Naive thymus-derived CD4-positive, alpha-beta T cell (primary cell): ENCODE data around the gene ZNF182. TPM values are rescaled to one million over a fixed set of nuclear protein-coding genes. Genes with fewer than 3 reads are reported as not detected.
A peak's percentile ranks its signal among the peaks of the same experiment; 100 is the strongest.
"Not testable (repeated sequence)": the region's sequence is repeated elsewhere in the genome, so short reads cannot be mapped to it uniquely, and the experiment has no call there.

Experiments
- ATAC-seq: fragments of 150-1000 bp; cut with Tn5 transposase; 2 replicates; pipeline ENCODE4 v1.10.0; 2021; ENCODE audit warnings: mild to moderate bottlenecking, moderate library complexity
- CTCF ChIA-PET: fragments of 350-600 bp; sonication (Branson Sonifier 250); formaldehyde crosslinking; loops from one replicate; lab custom pipeline; 2021; ENCODE audit warnings: antibody characterized with exemption; lab: Charles Lee
- POLR2A ChIA-PET: fragments of 350-600 bp; sonication (Branson Sonifier 250); formaldehyde crosslinking; loops from one replicate; lab custom pipeline; 2021; ENCODE audit warnings: antibody characterized with exemption, inconsistent platforms; lab: Charles Lee
- DNase-seq, 9 donors: peaks; one replicate each; pipeline versions ENCODE4 v3.0.0 to v3.0.0-alpha.2; 2020 to 2022; ENCODE audit warnings: mixed read lengths in 1 of 9
- H3K27ac ChIP-seq: one replicate; pipeline ENCODE4 v1.7.0; 2013; ENCODE audit warnings: mild to moderate bottlenecking, low read depth, low read length, moderate library complexity
- H3K27me3 ChIP-seq, 2 donors: one replicate each; pipeline ENCODE4 v1.7.0; 2013; ENCODE audit warnings: low read length in 2 of 2, mild to moderate bottlenecking in 2 of 2, moderate library complexity in 2 of 2; ENCODE audit not compliant: control insufficient read depth in 2 of 2, insufficient read depth in 2 of 2
- H3K36me3 ChIP-seq, 3 experiments: 1 replicate in 2 of 3; 2 replicates in 1 of 3; pipeline ENCODE4 v1.7.0; 2013; ENCODE audit warnings: low read length in 3 of 3, mild to moderate bottlenecking in 3 of 3, moderate library complexity in 1 of 3; ENCODE audit not compliant: insufficient read depth in 3 of 3, control insufficient read depth in 2 of 3
- H3K4me1 ChIP-seq, 2 donors: one replicate each; pipeline ENCODE4 v1.7.0; 2013; ENCODE audit warnings: low read length in 2 of 2, mild to moderate bottlenecking in 2 of 2, moderate library complexity in 1 of 2; ENCODE audit not compliant: control insufficient read depth in 2 of 2, insufficient read depth in 2 of 2
- H3K4me3 ChIP-seq: 2 replicates; pipeline ENCODE4 v1.7.0; 2013; ENCODE audit warnings: mild to moderate bottlenecking, low read length
- H3K9me3 ChIP-seq, 3 experiments: 1 replicate in 2 of 3; 2 replicates in 1 of 3; pipeline ENCODE4 v1.7.0; 2013; ENCODE audit warnings: low read length in 3 of 3; ENCODE audit not compliant: control insufficient read depth in 2 of 3
- H3K27ac Mint-ChIP-seq, 9 donors: one replicate each; pipeline ENCODE4 v1.8.0; 2020 to 2022; ENCODE audit warnings: mixed read lengths in 9 of 9, mild to moderate bottlenecking in 8 of 9, moderate library complexity in 5 of 9, inconsistent platforms in 2 of 9
- H3K27me3 Mint-ChIP-seq, 5 donors: one replicate each; pipeline ENCODE4 v1.8.0; 2021 to 2022; ENCODE audit warnings: mixed read lengths in 5 of 5, mild to moderate bottlenecking in 1 of 5
- H3K36me3 Mint-ChIP-seq, 5 donors: one replicate each; pipeline ENCODE4 v1.8.0; 2020 to 2022; ENCODE audit warnings: mixed read lengths in 5 of 5, mild to moderate bottlenecking in 3 of 5, inconsistent platforms in 1 of 5
- H3K4me1 Mint-ChIP-seq, 7 donors: one replicate each; pipeline ENCODE4 v1.8.0; 2020 to 2022; ENCODE audit warnings: mixed read lengths in 7 of 7, mild to moderate bottlenecking in 3 of 7, inconsistent platforms in 1 of 7
- H3K4me3 Mint-ChIP-seq, 10 donors: one replicate each; pipeline ENCODE4 v1.8.0; 2020 to 2022; ENCODE audit warnings: mild to moderate bottlenecking in 10 of 10, mixed read lengths in 10 of 10, moderate library complexity in 6 of 10, inconsistent platforms in 2 of 10
- H3K9me3 Mint-ChIP-seq, 11 donors: one replicate each; pipeline ENCODE4 v1.8.0; 2020 to 2022; ENCODE audit warnings: mixed read lengths in 11 of 11, mild to moderate bottlenecking in 4 of 11, inconsistent platforms in 1 of 11, moderate library complexity in 1 of 11
- intact Hi-C, 2 donors: fragments of 100-400 bp; cut with micrococcal nuclease; formaldehyde crosslinking; loops; one replicate each; pipeline ENCODE4 v1.15.1; 2023
- polyA plus RNA-seq, 2 donors: library from polyadenylated mRNA; unstranded; fragments of 300-500 nt; fragmentation: Illumina TruSeq; gene quantifications; one replicate each; pipeline ENCODE4 v1.2.3, GENCODE V29; 2021
- total RNA-seq, 6 experiments: library from RNA in 5 of 6; stranded (reverse) in 5 of 6; gene quantifications; 1 replicate in 5 of 6; 2 replicates in 1 of 6; pipeline ENCODE4 v1.2.3 and lab custom pipeline; 2021 to 2026

The ZNF182 gene
- total and polyA plus RNA-seq, 7 experiments from 2014 or later = 4.6 to 16.7 (median 9.0) TPM

DNA sequence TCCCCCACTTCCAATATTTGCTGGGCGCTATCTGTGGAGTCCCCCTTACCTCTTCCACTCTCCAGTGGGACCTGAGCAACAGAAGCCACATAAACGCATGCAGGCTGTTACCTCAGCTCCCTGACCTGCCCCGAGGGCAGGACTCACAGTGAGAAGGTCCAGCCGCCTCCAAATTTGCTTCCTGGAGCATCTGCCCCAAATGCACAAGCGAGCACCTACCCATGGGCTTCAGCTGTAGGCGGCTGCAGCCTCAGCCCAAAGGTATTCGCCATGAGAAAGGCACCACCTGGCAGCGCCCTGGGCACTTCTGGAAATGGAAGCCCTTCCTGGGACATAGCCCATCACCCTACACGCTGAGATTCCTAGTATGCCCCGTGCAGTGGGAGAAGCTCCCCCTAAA is 26.4 kb upstream of the ZNF182 start:
- no peak overlapping the region for H3K27ac ChIP-seq
- CTCF ChIA-PET = no interaction called here
- H3K36me3 ChIP-seq = no peaks in the 10 kb centered on the region
- Mint-ChIP-seq H3K36me3 (peaks cover 0 to 8% (median 5%) of the 10 kb centered on the region in 5 donors), H3K4me3 (no peak overlapping the region), H3K27ac (no peak overlapping the region), H3K27me3 (no peaks in the 10 kb centered on the region), H3K9me3 (no peaks in the 10 kb centered on the region), H3K4me1 (peaks cover 4 to 12% (median 6%) of the 10 kb centered on the region in 7 donors)
- no peaks in the 10 kb centered on the region for H3K4me1 ChIP-seq
- no peak overlapping the region for H3K4me3 ChIP-seq
- intact Hi-C loops = no loop called here
- POLR2A ChIA-PET = no interaction called here
- H3K27me3 ChIP-seq = no peaks in the 10 kb centered on the region
- no peak for DNase-seq
- no peaks in the 10 kb centered on the region for H3K9me3 ChIP-seq
- no peak for ATAC-seq

GRCh38 chrX:48028091-48028490 is 24.3 kb upstream of the ZNF182 start:
- Mint-ChIP-seq H3K4me1 (peaks cover 4 to 12% (median 6%) of the 10 kb centered on the region in 7 donors), H3K27ac (no peak overlapping the region), H3K36me3 (peaks cover 0 to 7% (median 4%) of the 10 kb centered on the region in 5 donors), H3K4me3 (no peak overlapping the region), H3K9me3 (no peaks in the 10 kb centered on the region), H3K27me3 (no peaks in the 10 kb centered on the region)
- H3K36me3 ChIP-seq = no peaks in the 10 kb centered on the region
- H3K4me3 ChIP-seq = no peak overlapping the region
- intact Hi-C loops = loop anchor here (5.0 to 10.0 kb wide), 3 partner anchors 466 to 883 kb away; partner anchors contain the start of genes ARAF (in 1 of the 2), NDUFB11 (in 1 of the 2), RBM10 (in 1 of the 2) and UBA1 (in 1 of the 2)
- H3K4me1 ChIP-seq = no peaks in the 10 kb centered on the region
- no peak for ATAC-seq
- H3K27me3 ChIP-seq = no peaks in the 10 kb centered on the region
- no peak overlapping the region for H3K27ac ChIP-seq
- CTCF ChIA-PET = interaction anchor here (1.3 to 2.6 kb wide), 2 partner anchors 174 to 192 kb away, joined by 3 to 9 read pairs; no protein-coding TSS in a partner anchor
- no peaks in the 10 kb centered on the region for H3K9me3 ChIP-seq
- no peak for DNase-seq
- POLR2A ChIA-PET = no interaction called here

- H3K4me3 ChIP-seq, H3K27me3 ChIP-seq, H3K27me3 Mint-ChIP-seq, H3K27ac ChIP-seq, POLR2A ChIA-PET, H3K9me3 Mint-ChIP-seq, DNase-seq, H3K4me1 ChIP-seq, H3K36me3 Mint-ChIP-seq, H3K36me3 ChIP-seq, H3K27ac Mint-ChIP-seq, H3K4me3 Mint-ChIP-seq, H3K9me3 ChIP-seq, ATAC-seq: not testable (repeated sequence)
- H3K4me1 Mint-ChIP-seq = peaks cover 4 to 12% (median 6%) of the 10 kb centered on the region in 7 donors
- intact Hi-C loops = loop anchor here (2.0 to 10.0 kb wide), 5 partner anchors 369 to 883 kb away; partner anchors contain the start of genes ARAF (in 1 of the 2), ELK1 (in 1 of the 2), NDUFB11 (in 1 of the 2) and RBM10 (in 1 of the 2)
- CTCF ChIA-PET = interaction anchor here (0.6 to 2.6 kb wide), 10 partner anchors 69 to 1031 kb away, joined by 3 to 10 read pairs (median 4); partner anchors contain the start of gene CCDC120
Observed at GRCh38 chrX:48027545-48027944, 23.8 kb upstream of the ZNF182 start.

- Mint-ChIP-seq H3K4me1 (peaks cover 6 to 26% (median 11%) of the 10 kb centered on the region in 7 donors), H3K27ac (peak overlapping the region in 2 of 9 donors; percentile 23 to 63), H3K9me3 (peaks cover 0 to 6% (median 0%) of the 10 kb centered on the region in 11 donors), H3K4me3 (no peak overlapping the region), H3K36me3 (no peaks in the 10 kb centered on the region), H3K27me3 (peaks cover 0 to 6% (median 0%) of the 10 kb centered on the region in 5 donors)
- POLR2A ChIA-PET = no interaction called here
- DNase-seq (peak in 8 of 9 donors; percentile 17 to 58 (median 41)), ATAC-seq (peak; percentile 34)
- CTCF ChIA-PET = interaction anchor here (2.0 kb wide), 1 partner anchor 194 kb away, joined by 10 read pairs; no protein-coding TSS in a partner anchor
- H3K9me3 ChIP-seq = no peaks in the 10 kb centered on the region
- H3K4me1 ChIP-seq = no peaks in the 10 kb centered on the region
- H3K36me3 ChIP-seq = no peaks in the 10 kb centered on the region
- no peak overlapping the region for H3K27ac ChIP-seq
- no peak overlapping the region for H3K4me3 ChIP-seq
- no peaks in the 10 kb centered on the region for H3K27me3 ChIP-seq
- intact Hi-C loops = loop anchor here (2.0 to 10.0 kb wide), 4 partner anchors 35 to 881 kb away; partner anchors contain the start of genes ARAF (in 1 of the 2), NDUFB11 (in 1 of the 2), RBM10 (in 1 of the 2) and UBA1 (in 1 of the 2)
Observed at GRCh38 chrX:48025561-48025960, 21.8 kb upstream of the ZNF182 start.

GRCh38 chrX:48022738-48023137 is 18.9 kb upstream of the ZNF182 start:
- Histone ChIP-seq H3K9me3 (no peaks in the 10 kb centered on the region), H3K4me1 (no peaks in the 10 kb centered on the region), H3K4me3 (no peak overlapping the region), H3K27ac (no peak overlapping the region), H3K36me3 (no peaks in the 10 kb centered on the region), H3K27me3 (no peaks in the 10 kb centered on the region)
- Mint-ChIP-seq H3K9me3 (peaks cover 0 to 6% (median 0%) of the 10 kb centered on the region in 11 donors), H3K27me3 (peaks cover 0 to 6% (median 0%) of the 10 kb centered on the region in 5 donors), H3K27ac (peak overlapping the region in 2 of 9 donors; percentile 2 to 18), H3K4me1 (peaks cover 6 to 35% (median 12%) of the 10 kb centered on the region in 7 donors), H3K4me3 (peak overlapping the region in 6 of 10 donors; percentile 18 to 69 (median 51)), H3K36me3 (no peaks in the 10 kb centered on the region)
- ATAC-seq (no peak), DNase-seq (no peak)
- ChIA-PET POLR2A (no interaction called here), CTCF (no interaction called here)
- intact Hi-C loops = loop anchor here (5.0 to 10.0 kb wide), 2 partner anchors 878 to 880 kb away; partner anchors contain the start of genes NDUFB11 (in 2 of the 2) and RBM10 (in 1 of the 2)

- Histone ChIP-seq H3K4me1 (no peaks in the 10 kb centered on the region), H3K4me3 (no peak overlapping the region), H3K9me3 (no peaks in the 10 kb centered on the region), H3K36me3 (no peaks in the 10 kb centered on the region), H3K27ac (no peak overlapping the region), H3K27me3 (no peaks in the 10 kb centered on the region)
- peak overlapping the region in 6 of 10 donors; percentile 56 to 97 (median 94) for H3K4me3 Mint-ChIP-seq
- CTCF ChIA-PET = no interaction called here
- DNase-seq (no peak), ATAC-seq (no peak)
- peaks cover 0 to 6% (median 0%) of the 10 kb centered on the region in 5 donors for H3K27me3 Mint-ChIP-seq
- intact Hi-C loops = loop anchor here (5.0 to 10.0 kb wide), 2 partner anchors 877 to 880 kb away; partner anchors contain the start of genes NDUFB11 (in 2 of the 2) and RBM10 (in 1 of the 2)
- H3K36me3 Mint-ChIP-seq = no peaks in the 10 kb centered on the region
- no peak overlapping the region for H3K27ac Mint-ChIP-seq
- H3K9me3 Mint-ChIP-seq = peaks cover 0 to 6% (median 0%) of the 10 kb centered on the region in 11 donors
- peaks cover 6 to 35% (median 12%) of the 10 kb centered on the region in 7 donors for H3K4me1 Mint-ChIP-seq
- POLR2A ChIA-PET = no interaction called here
Observed at GRCh38 chrX:48022100-48022499, 18.3 kb upstream of the ZNF182 start.
